Anterior cingulate cortex (tissue), 58 donors: ENCODE measurements around the gene DOCK4.

ENCODE experiments used
- DNase-seq, 58 donors: peaks; one replicate each; lab custom pipeline; 2025; lab: John Stamatoyannopoulos, UW

Gene DOCK4

DNA sequence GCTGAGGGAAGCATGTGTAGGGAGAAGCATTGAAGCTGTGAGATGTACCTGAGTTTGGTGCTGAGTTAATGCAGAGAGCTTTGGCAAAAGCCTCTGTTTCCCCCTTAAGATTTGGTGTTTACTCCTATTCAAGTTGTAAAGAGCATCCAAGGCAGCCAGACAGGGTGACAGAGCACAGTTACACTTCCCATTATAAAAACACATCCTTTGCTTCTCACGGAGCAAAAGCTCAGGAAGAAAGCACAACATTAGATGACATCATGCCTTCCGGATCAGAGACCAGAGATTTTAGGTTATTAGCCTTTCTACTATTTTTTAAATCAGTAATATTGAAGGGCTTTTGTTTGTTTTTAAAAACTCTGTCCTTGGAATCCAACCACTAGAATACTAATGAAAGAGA lies 182.9 kb downstream of the DOCK4 start:
- DNase-seq: no peak

DNA sequence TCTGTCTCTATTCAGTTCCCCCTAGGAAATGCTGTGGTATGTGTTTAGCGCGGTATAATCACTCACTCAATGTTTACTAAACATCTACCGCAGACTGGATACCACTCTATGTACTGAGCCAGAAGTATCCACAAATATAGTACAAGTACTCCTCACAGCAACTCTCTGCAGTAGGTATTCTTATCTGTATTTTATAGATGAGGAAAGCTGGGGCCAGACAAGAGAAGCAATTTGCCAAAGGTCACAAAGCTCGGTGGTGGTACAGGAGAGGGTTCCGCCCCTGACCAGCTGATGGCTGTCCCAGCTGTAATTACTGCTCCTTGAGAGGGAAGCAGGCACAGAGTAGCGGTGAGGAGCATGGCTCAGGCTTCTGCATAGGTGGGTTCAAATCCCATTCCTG lies 184.1 kb downstream of the DOCK4 start:
- DNase-seq: no peak

DNA sequence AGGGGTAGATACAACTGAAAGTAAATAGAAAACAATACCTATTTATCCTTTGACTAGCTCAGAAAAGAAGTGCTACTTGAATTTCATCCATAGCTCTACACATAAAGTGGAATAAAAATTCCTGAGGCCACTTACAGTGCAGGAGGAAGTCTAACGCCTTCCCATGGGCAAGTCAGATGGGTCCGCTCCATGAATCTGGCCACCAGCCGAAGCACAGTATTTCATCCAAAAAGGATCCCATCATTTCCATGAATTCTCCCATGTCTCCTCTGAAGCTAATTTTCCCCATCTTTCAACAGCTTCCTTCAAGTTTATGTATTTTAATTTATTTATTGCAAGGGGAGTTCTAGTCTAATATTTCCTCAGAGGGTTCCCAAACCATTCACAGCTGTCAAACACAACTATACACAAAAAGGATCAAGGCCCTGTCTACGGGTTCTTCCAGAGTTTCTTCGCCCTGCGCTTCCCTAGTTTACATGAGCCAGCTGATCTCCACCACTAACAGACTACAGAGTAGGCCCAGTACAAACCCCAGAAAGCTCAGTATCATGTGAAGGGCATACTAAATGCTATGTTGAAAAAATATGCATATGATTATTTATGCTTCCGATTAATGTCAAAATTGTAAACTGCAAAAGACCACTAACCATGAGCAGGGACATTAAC lies 184.7 kb downstream of the DOCK4 start:
- DNase-seq: no peak

DNA sequence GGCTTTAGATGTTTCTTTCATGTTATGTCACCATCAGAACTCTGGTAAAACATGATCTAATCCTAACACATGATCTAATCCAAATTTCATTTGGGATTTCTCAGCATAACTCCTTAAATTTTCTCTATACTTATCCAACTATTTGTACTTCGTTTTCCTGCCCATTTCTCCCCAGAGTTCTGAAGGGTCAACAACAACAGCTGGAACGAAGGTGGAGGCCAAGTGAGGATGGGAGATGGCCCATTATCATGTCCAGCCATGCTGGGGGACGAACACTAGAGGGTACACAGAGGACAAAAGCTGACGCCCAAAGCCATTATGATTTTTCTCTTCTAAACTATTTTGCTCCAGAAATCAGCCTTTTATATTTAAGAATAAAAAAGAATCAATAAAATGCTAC lies 185.4 kb downstream of the DOCK4 start:
- DNase-seq: no peak

DNA sequence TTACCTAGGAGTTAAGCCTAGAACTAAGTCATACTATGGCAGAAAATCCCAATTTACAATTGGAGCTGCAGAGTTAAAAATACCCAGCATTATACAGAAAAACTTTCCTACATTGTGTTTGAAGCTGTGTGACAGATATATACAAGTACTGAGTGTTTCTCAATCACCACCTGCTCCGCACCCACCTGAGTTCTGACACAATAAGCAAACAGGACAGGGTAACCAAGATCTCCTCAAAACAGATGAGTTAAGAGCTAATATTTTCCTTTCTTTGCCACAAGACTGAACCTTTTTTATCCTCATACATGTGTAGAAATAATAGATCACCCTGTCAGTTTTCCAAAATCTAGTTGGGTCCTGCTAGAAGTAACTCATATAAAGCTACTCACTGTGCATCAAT lies 186.3 kb downstream of the DOCK4 start:
- DNase-seq: no peak

DNA sequence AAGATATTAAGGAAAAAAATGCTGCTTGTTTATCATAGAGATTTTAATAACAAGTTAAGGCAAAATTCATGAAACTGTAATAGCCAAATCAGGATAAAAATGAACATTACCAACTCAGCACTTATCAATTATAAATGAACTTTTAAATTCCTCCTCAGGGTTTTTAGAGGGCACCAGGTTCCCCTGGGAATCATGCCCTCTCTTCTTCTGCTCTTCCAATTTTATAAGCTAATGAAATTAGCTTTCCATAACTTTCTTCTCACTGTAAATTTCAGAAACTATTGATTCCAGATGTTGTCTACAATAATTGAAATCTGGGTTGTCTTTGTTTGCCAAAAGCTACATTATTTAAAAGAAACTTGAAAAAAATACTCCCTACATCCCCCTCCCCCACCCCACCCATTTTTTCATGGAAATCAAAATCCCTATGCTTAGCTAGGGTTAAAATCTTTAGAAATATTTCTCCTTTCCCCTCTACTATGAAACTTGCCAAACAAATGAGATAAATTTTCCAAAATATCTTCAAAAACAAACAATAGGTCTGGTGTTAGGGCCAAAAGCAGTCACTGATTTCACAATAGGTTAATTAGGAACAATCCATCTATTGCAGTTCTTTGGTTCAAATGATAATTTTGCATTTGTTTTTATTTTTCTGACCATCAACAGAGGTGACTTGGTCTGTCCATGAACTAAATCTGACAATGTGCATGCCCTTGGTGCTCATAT lies 187.7 kb downstream of the DOCK4 start:
- DNase-seq: no peak

DNA sequence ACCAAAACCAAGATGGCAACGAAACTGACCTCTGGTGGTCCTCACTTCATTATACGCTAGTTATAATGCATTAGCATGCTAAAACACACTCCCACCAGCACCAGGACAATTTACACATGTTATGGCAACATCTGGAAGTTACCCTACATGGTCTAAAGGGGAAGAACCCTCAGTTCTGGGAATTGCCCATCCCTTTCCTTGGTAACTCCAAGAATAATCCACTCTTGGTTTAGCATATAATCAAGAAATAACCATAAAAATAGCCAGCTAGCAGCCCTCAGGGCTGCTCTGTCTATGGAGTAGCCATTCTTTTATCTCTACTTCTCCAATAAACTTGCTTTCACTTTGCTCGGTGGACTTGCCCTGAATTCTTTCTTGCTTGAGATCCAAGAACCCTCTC lies 191.1 kb downstream of the DOCK4 start:
- DNase-seq: no peak

DNA sequence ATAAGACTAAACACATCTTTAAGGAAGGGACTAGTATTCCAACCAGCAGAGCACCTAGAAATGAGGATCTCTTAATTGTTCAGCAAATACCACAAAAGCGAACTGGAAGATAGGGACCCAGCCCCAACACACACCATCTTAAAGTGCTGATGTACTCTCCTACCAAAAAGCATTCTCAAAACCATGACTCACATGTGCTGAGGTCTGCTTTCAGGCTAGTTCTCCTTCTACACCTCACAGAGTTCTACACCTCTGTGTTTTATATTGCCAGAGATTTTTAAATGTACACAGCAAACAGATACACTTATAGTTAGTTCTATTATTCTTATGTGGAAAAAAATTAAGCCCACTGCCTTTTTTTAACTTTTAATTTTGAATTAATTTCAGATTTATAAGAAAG lies 191.9 kb downstream of the DOCK4 start:
- DNase-seq: no peak

DNA sequence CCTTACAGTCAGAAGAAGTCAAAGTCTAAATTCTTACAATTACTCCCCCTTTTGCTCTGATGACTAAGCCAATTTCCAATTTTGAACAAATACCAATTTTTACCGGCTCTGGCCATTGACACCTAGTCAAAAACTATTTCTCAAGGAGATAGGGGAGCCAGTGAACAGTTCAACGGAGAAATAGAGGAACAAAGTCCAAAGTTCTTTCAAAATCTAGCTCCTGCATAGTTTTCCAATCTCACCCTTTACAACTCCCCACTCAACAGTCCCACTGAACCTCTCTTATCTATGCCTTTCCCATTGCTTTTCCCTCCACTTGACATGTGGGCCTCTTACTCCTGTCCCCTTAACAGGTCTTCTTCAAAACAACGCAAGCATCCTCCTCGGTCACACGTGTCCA lies 192.9 kb downstream of the DOCK4 start:
- DNase-seq: no peak

DNA sequence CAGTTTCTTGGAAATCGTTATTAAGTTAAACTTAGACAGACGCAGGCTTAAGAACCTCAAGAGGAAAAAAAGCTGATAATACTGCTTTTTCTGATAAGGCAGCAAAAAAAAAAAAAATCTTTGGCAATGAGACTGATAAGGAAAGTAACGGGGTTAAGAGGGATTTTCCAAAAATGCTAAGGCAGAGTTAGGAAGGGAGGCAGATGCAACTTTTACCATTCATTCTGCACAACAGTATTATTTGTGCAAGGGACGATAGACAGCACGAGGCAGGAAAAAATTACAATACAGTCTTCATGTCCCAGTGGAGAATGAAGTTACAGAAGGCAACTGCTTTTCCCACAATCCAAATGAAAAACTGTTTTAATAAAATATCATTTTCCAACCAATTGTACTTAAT lies 194.0 kb downstream of the DOCK4 start:
- no peak for DNase-seq

DNA sequence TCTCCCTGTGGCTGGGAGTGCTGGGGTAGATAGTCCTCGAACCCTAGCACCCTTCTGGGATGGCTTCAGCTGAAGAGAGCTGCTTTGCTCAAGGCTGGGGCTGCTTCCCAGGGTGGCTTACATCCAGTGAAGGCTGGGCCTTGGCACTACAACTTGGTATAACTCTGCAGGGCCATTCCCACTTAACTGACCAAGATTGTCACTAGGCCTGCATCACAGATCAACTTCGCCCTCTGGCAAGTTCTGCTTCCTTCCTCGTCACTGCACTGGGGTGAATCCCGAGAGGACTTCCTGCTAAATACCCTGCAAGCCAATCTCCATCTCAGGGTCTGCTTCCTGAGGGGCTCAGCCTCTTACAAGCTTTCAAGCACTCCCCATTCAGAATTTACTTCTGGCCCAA lies 195.2 kb downstream of the DOCK4 start:
- DNase-seq: peak in 9 of 58 donors; percentile 8 to 35 (median 15)

DNA sequence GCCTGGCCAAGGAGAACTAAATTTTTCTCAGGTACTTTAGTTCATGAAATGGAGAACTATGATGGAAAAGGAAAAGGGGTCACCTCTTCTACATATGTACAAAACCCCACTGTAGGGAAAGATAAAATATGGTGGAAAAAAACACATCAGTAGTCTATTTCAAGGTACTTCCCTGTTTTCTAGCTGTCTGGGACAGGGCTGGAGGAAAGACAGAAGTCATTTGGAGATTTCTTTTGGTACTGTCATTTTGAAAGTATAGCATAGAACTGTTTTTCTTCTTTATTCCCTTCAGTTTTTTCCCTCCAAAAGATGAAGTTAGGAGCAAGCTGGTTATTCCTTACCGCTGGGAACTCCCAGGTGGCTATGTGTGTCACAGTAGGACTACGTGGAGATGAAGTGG lies 196.1 kb downstream of the DOCK4 start:
- no peak for DNase-seq

DNA sequence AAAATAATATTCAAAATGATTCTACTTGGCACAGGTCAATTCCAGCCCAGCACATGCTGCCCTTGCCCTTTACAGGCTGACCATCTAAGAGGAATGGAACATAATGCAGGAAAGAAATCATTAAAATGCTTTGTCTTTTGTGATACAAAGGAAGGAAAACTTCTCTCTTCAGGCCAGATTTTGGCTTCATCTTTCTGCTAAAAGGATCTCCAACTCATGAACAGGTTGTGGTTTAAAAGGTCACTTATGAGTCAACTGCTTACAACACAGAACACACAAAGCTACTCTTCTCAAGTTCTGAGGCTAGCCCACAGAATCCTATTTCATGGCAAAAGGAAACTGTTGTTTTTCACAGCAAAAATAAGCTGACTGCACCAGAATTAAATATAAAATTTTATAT lies 197.1 kb downstream of the DOCK4 start:
- DNase-seq: no peak

DNA sequence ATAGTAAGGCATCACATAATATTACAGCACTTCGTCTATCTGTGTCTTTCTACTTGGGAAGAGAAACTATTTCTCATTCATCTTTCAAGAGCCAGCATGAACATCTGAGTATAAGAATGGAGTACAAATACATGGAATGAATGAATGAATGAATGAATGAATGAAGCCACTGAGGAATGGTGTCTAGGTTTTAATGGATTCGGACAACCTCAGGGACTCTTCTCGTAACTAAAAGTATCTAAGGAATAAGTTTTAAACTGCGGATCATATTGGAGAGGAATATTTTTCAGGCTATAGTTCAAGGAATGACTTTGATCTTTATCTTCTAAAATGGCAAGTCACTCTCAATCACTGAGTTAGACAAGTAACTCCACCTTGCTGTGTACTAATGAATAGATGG lies 199.0 kb downstream of the DOCK4 start:
- no peak for DNase-seq

DNA sequence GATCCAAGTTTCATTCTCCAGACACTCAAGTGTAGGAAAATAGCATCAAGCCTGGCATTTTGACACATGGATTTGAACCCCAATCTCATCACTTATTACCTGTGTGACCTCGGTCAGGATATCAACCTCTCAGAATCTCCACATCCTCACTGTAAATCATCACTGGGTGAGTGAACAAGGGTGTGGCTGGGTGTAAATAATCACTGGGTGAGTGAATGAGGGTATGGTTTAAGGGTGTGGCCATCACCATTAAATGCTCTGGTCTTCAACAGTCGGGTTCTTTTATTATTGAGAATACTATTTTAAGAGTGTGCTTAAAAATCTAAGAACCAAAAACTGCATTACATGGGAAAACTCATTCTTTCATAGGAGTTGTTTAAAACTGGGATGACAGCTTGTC lies 200.1 kb downstream of the DOCK4 start:
- DNase-seq: no peak

DNA sequence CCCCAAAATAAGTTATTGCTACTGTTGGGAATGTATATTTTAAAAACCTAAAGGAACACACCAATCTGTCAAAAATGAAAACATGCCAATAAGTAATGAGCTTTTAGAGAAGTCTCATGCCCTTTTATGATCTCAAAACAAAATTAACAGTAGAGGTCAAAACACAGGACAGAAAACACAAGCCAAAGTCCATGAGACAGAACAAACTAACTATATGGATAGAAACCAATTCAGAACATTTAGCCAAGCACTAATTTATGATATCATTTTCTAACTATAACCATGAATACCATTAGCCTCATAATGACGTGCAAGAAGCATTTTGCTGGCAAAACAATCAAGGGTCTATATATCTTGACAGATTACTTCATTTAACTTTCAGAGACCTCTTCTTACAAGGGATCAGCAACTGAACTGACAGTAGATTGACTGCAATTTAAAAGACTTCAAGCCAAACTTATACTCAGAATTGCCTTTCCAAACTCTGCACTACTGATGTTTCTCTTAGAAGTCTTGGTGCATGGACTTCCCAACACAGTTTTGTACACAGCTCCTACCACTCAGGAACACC lies 200.9 kb downstream of the DOCK4 start:
- DNase-seq: no peak

DNA sequence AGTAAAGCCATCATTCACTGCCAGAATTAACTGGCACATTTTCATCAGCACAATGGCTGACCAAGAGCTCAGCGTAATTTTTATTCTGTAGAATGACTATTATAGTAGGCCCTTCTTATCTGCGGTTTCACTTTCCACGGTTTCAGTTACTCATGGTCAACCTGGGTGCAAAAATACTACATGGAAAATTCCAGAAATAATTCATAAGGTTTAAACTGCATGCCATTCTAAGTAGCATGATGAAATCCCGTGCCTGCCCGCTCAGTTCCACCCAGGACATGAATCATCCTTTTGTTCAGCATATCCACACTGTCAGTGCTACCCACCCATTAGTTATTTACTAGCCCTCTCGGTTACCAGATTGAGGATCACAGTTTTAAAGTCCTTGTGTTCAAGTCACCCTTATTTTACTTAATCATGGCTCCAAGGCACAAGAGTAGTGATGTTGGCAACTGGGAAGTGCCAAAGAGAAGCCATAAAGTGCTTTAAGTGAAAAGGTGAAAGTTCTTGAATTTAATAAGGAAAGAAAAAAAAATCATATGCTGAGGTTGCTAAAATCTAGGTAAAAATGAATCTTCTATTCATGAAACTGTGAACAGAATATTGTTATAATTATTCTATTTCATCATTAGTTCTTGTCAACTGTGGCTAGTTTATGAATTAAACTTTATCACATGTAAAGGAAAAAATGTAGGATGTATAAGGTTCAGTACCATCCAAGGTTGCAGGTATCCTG lies 204.9 kb downstream of the DOCK4 start:
- peak in 8 of 58 donors; percentile 5 to 65 (median 19) for DNase-seq

DNA sequence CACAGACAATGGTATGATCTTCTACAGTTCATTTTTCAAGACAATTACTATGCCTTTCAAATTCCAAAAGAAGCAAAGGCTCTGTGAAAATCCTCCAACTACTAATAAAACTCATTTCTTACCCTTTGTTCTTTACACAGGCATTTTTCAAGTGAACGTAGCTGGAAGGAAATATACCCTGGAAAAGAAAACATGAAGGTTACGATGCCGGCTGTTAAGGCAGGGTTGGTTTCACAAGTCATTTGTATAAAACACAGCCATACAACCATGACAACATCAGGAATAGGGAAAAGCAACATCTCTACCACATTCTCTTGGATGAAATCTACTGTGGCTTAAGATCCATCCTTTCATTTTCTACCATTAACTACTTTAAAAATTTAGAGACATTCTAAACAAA lies 207.9 kb downstream of the DOCK4 start:
- DNase-seq: no peak

DNA sequence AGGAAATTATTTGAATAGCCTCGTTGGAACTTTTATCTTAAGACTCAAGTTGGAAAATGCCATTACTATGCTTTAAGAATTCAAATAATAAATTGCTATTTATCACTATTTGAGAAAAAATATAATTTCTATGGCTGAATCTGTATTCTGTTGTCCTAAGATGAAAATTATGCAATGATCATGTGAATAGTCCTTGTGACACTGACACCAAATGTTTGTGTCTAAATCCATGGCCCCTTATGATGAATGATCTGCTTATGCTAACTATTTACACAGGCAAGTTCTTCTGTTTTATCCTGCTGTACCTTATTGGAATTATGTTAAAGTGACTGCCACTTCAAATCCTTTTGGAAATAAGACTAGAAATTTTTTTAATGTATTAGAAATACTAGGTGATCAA lies 208.7 kb downstream of the DOCK4 start:
- no peak for DNase-seq

DNA sequence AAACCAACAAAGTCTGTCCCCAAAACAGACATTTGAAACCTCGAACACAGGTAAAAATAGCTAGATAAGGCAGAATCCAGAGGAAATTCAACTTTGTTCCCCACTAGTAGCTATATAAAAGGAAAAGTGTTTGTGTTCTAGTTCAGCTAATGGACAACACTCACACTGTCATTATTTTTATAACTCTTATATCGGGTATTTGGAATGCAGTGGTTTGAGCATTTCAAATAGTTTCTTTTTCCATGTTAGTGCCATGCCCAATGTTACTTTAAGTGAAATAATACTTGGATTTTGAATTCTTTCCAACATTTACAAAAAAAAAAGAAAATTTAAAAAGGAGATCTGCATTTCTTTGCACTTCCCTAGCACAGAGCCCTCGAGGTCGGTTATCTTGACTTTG lies 213.6 kb downstream of the DOCK4 start:
- no peak for DNase-seq

DNA sequence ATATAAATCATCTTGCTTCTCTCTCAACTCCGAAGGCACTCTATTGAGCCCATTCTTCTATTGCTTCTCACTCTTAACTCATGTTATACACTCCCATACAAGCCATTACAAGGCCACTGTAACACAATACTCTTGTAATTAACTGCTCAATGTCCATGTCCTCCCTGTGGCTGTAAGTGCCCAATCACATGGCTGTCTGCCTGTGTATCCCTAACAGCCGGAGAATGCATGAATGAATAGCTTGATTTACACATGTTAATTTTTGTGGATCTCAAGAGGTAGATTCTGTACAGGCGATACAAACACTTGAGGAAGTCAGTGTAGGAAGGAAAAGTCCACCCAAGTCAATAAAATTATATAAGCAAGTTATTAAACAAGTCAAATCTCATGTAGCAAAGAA lies 215.6 kb downstream of the DOCK4 start:
- DNase-seq: no peak
